CD4-positive, alpha-beta T cell treated with Interleukin-6 for 4 hours (primary cell): ENCODE results near the gene TOP1.
"Not testable (repeated sequence)": the region's sequence is repeated elsewhere in the genome, so short reads cannot be mapped to it uniquely, and the experiment has no call there.

ENCODE experiments used
- DNase-seq: peaks from one replicate; pipeline ENCODE4 v3.0.0-alpha.2; 2020; ENCODE audit warnings: mixed read lengths

Gene TOP1

DNA sequence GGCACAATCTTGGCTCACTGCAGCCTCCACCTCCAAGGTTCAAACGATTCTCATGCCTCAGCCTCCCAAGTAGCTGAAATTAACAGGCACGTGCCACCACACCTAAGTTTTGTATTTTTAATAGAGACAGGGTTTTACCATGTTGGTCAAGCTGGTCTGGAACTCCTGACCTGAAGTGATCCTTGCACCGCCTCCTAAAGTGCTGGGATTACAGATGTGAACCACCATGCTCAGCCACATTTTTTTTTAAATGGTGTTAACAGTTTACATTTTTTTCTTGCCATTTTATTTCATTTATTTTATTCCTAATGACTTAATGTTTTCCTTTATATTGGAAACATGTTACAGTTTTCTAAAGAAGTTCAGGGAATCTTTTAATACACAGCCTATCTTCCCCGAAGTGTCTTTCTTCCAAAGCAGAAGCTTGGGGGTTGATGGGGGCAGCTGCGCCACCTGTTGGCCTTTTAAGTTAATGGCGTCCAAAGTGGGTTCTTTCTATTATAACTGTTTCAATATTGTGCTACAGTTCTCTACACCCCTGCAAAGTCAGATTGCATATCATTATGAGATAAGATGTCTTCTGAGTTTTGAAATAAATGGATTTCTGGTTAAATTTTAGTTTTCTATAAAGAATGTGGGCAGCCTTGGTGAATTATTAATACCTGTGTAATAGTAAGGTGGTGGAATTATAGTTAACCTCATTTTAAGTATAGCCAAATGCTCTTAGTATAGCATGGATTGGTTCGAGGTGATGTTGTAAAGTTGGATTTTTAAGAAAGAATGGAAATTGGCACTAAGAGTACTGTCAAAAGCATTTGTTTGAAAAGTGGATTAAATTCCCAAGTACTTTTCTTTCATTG is 66.7 kb downstream of the TOP1 start:
- DNase-seq: peak; percentile 70

GRCh38 chr20:41098703-41099250 is 70.2 kb downstream of the TOP1 start:
- DNase-seq: no peak

GRCh38 chr20:41100001-41100480 is 71.4 kb downstream of the TOP1 start:
- no peak for DNase-seq

- DNase-seq: no peak
Measured at GRCh38 chr20:41101660-41102059, 73.0 kb downstream of the TOP1 start.

DNA sequence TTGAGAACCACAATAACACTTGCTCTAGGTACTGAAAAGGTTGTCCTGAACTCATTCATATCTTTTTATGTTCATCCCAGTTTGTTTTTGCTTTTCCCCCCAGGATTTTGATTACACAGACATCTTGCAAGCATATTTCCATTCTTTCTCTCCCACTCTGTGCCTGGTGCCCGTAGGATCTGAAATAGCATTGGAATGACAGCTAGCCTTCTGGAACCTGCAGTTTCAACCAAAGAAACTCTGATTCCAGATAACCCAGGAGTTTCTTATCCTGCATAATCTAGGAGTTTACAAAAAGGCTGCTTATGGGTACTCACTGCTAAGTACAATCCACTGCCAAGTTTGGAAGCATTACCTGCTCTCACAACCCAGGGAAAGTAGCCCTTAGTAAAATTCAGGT is 79.9 kb downstream of the TOP1 start:
- no peak for DNase-seq

DNA sequence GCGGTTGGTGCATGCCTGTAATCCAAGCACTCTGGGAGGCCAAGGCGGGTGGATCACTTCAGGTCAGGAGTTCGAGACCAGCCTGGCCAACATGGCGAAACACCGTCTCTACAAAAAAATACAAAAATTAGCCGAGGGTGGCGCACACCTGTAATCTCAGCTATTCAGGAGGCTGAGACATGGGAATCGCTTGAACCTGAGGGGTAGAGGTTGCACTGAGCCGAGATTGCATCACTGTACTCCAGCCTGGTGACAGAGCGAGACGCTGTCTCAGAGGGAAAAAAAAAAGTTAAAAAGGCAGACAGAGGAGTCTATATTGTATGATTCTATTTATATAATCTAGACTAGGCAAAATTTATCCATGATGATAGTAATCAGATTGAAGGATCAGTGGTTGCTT is 81.4 kb downstream of the TOP1 start:
- no peak for DNase-seq

- DNase-seq: no peak
Measured at GRCh38 chr20:41110930-41111577, 82.4 kb downstream of the TOP1 start.

DNA sequence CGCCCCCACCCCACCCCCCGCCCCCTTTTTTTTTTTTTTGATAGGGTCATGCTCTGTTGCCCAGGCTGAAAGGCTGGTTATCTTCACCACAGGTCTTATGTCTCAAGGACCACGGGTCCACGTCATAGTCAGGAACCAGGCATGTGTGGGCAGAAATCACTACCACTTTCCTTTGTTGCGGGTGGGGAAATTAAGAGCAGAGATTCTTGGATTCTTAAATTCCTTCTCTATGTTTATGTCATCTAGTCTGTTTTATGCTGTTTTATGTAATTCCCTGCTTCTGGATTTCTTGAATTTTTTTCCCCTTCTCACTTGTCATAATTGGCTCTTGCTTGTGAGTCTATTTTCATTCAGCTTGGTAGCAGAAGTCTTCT is 82.9 kb downstream of the TOP1 start:
- no peak for DNase-seq

- no peak for DNase-seq
Measured at GRCh38 chr20:41116282-41116956, 87.8 kb downstream of the TOP1 start.

DNA sequence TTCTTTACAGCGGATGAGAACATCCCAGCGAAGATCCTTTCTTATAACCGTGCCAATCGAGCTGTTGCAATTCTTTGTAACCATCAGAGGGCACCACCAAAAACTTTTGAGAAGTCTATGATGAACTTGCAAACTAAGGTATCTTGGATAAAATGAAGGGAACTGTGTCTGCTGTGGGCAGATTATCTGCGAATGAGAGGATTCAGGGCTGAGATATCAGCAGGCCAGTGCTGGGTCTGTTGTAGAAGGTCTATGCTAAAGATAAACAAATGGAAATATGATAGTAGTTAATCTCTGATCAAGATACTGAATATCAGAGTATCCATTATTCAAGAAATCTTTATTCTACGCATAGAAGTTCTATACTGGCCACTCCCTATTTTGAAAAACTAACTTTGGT is 89.5 kb downstream of the TOP1 start:
- DNase-seq: not testable (repeated sequence)

DNA sequence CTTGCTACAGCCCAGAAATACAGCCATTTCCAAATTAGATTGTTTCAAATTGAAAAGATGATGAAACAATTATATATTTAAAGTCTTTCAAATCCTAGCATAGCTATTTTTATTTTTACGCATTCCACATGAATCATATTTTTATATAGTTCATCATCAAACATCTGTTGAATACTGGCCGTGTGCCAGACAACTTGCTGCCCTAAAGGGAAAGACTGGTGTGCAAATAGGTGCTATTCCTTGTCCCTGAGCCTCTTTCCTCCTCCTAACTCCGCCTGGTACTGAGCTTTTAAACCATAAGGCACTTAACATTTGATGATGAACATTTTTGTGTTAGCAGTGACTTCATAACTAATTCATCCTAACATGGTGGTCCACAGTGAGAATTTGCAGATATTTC is 90.0 kb downstream of the TOP1 start:
- DNase-seq: no peak

DNA sequence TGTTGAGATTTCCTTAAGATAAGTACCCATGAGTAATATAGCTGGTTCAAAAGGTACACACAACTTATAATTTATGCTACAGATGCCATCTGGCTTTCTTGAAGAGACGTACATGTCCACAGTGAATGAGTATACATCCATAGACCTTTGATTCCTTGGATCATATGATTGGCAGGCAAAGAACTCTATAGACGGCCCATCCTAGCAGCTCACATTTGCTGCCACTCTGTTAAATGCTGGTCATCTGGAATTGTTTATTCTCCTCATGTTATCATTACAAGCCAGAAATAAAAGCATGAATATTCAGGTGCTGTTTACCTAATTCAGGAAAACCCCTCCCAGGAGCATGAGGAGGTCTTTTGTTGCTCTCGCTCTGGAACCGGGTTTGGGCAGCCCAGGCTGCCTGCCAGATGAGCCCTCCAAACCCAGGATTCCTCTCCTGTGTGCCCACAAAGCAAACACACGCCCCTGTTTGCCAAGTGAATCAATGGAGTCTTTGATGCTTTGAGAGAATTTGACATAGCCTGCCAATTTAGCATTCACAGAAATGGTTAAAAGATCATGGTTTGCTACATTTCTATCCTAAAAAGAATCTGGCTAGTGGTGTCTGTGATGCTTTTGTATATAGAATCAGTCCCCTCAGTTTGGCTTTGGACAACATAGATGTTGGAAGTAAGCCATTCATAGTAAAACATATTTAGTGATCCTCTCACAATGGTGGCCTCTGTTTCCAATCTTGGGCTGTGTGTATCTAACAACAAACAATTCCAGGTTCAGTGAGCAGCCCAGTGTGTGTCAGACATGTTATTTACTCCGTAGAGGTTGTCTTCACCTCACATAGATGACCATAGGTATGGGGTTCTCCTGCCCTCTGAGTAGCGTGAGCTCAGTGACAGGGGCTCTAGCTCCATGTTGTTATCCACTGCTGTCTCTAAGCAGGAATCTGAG is 91.3 kb downstream of the TOP1 start:
- DNase-seq: no peak

- DNase-seq: no peak
Measured at GRCh38 chr20:41121399-41121798, 92.8 kb downstream of the TOP1 start.

- DNase-seq: no peak
Measured at GRCh38 chr20:41123631-41124030, 95.0 kb downstream of the TOP1 start.

DNA sequence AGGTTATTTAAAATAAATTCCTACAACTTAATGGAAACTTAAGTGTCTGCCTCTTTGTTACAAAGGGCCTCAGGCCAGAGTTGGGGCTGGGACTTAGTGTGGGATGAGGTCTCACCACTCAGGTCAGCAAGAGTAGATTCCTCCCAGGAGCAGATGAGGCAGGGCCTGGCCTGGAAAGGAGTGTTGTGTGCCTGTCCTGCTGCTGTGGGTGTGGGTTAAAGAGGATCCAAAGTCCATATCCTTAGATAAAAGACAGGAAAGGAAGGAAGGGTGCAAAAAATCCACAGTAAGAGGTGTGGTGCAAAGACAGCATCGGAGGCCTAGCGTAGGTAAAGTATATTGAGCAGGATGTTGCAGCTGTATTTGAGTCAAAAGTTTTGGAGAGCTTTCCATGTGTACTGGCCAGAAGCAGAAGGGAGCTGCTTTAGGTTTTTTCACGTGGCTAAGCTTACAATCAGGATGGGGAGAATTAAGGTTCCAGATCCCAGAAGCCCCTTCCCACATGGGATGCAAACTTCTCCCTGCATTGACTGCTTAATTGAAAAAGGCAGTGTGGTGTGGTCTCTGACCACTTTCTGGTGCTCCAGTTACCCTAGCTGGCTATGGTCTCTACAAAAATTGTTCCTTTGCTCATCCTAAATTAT is 96.0 kb downstream of the TOP1 start:
- DNase-seq: no peak

GRCh38 chr20:41125530-41126457 is 97.2 kb downstream of the TOP1 start:
- DNase-seq: no peak

DNA sequence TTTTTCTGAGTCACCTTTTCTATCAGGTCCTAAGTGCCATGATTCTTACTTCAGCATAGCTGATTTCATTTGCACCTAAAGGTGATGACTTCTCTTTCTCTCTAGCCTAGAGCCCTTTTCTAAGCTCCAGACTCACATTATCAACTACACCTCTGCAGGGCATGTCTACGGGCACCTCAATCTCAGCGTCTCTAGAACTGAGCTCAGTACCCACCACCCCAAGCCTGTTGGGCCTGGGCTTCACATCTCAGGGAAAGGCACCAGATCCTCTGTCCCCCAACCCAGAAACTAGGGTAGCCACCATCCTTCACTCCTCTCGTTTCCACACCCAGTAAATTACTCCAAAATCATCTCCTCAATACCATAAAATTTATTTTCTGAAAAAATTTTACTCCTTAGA is 98.1 kb downstream of the TOP1 start:
- no peak for DNase-seq

- DNase-seq: not testable (repeated sequence)
Measured at GRCh38 chr20:41128317-41128716, 99.7 kb downstream of the TOP1 start.

DNA sequence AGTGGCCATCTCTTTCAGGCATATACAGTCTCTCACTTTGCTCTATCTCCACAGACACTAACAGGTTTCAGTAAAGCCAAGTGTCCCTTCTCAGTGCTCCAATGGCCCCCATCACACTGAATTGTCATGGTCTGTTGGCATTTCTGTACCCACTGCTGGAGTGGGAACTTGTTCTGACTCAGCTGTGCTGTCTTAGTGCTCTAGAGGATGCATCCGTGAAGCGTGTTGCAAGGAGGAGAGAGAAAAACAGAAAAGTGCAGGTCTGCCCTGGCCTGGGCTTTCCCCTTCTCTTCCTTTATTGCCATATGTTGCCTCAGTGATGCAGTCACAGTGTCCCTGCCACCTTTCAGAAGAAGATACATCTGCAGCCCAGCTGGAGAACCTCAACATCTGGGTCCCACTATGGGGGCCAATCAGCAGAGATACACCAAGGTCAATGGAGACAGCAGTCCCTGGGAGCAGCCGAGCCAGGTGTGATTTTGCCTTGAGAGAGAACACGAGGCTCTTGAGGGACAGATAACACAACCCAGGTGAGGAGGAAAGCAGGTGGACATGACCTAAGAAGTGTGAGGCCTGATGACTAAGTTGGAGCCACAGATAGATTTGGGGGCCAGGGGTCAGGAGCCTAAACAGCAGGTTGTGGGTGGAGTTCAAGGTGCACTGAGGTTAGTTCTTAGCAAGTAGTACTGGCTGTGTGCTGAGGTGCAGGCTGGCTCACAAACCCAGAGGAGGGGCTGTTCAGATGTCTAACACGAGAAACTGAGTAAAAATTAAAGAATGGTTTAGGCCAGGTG is 103.2 kb downstream of the TOP1 start:
- DNase-seq: no peak

GRCh38 chr20:41132388-41132775 is 103.8 kb downstream of the TOP1 start:
- DNase-seq: not testable (repeated sequence)
